Panc1 (cell line): Measurements from ENCODE around the gene ATP11A. TPM values are rescaled to one million over a fixed set of nuclear protein-coding genes. Genes with fewer than 3 reads are reported as not detected.

Source experiments
- ATAC-seq: fragments of 200-7000 bp; cut with Tn5 transposase; 2 replicates; pipeline ENCODE4 v1.9.1; 2020; ENCODE audit warnings: mild to moderate bottlenecking, moderate library complexity
- BruUV-seq: library from RNA; stranded (reverse); fragments of 400-500 nt; replicated peaks from 2 replicates; lab custom pipeline; 2021; lab: Mats Ljungman, UMichigan
- CTCF ChIA-PET: fragments of 300-600 bp; sonication (Branson Sonifier 250); formaldehyde crosslinking; loops from one replicate; lab custom pipeline; 2022; ENCODE audit warnings: antibody characterized with exemption; lab: Charles Lee
- POLR2A ChIA-PET: fragments of 300-600 bp; sonication (Branson Sonifier 250); formaldehyde crosslinking; loops from one replicate; lab custom pipeline; 2022; ENCODE audit warnings: antibody characterized with exemption; lab: Charles Lee
- DNase-seq: peaks from one replicate; pipeline ENCODE4 v3.0.0-alpha.2; 2010; ENCODE audit warnings: low read depth, low spot score
- H3K27ac ChIP-seq: 2 replicates; pipeline ENCODE4 v1.5.1; 2011; ENCODE audit warnings: mild to moderate bottlenecking, low read length, inconsistent platforms
- H3K27me3 ChIP-seq: fragments of 200-500 bp; sonication (Bioruptor generic); 2 replicates; pipeline ENCODE4 v1.6.0; 2014; ENCODE audit warnings: low read length, inconsistent platforms; ENCODE audit not compliant: control insufficient read depth, insufficient read depth
- H3K36me3 ChIP-seq: fragments of 200-500 bp; sonication (Bioruptor generic); 2 replicates; pipeline ENCODE4 v1.5.1; 2014; ENCODE audit warnings: inconsistent platforms, mild to moderate bottlenecking, low read length, moderate library complexity; ENCODE audit not compliant: control insufficient read depth, insufficient read depth
- H3K4me1 ChIP-seq: 2 replicates; pipeline ENCODE4 v1.5.1; 2011; ENCODE audit warnings: inconsistent platforms, mild to moderate bottlenecking, low read length, moderate library complexity; ENCODE audit not compliant: control insufficient read depth, insufficient read depth
- H3K4me3 ChIP-seq, 2 experiments: 2 replicates each; pipeline ENCODE4 v1.5.1; 2011 to 2012; ENCODE audit warnings: low read depth in 2 of 2, low read length in 2 of 2, mild to moderate bottlenecking in 2 of 2, inconsistent platforms in 1 of 2, moderate library complexity in 1 of 2
- H3K9me3 ChIP-seq: fragments of 200-500 bp; sonication (Bioruptor generic); 2 replicates; pipeline ENCODE4 v1.5.1; 2014; ENCODE audit warnings: low read depth, mild to moderate bottlenecking, inconsistent platforms, low read length, moderate library complexity; ENCODE audit not compliant: control insufficient read depth, insufficient read depth
- CTCF ChIP-seq: fragments of 450-650 bp; IDR thresholded peaks from 2 replicates; pipeline ENCODE4 v1.5.1; 2017; ENCODE audit warnings: mild to moderate bottlenecking
- POLR2AphosphoS5 ChIP-seq: IDR thresholded peaks from 2 replicates; pipeline ENCODE4 v1.6.1; 2012; ENCODE audit warnings: mild to moderate bottlenecking, low read depth, low read length, moderate library complexity
- REST ChIP-seq, 2 experiments: IDR thresholded peaks; 2 replicates each; pipeline ENCODE4 v1.6.1; 2011 to 2012; ENCODE audit warnings: low read depth in 2 of 2, control low read depth in 1 of 2, low read length in 1 of 2, mild to moderate bottlenecking in 1 of 2, moderate library complexity in 1 of 2; ENCODE audit not compliant: insufficient read depth in 1 of 2
- SIN3A ChIP-seq: IDR thresholded peaks from 2 replicates; pipeline ENCODE4 v1.6.1; 2012; ENCODE audit warnings: low read depth, mild to moderate bottlenecking, low read length, moderate library complexity, borderline replicate concordance; ENCODE audit not compliant: insufficient read depth
- TCF7L2 ChIP-seq: IDR thresholded peaks from 2 replicates; pipeline ENCODE4 v1.6.1; 2011; ENCODE audit warnings: mild to moderate bottlenecking, low read depth, low read length, inconsistent platforms
- in situ Hi-C: cut with HindIII; loops from 2 replicates; pipeline ENCODE4 v1.10.0; 2016; ENCODE audit warnings: low sequenced_read_pairs, low pct_unique_long_range_greater_than_20kb
- intact Hi-C: fragments of 100-400 bp; cut with micrococcal nuclease; formaldehyde crosslinking; loops from one replicate; pipeline ENCODE4 v1.10.0; 2022; ENCODE audit not compliant: unreplicated experiment
- total RNA-seq: library from RNA; stranded (reverse); gene quantifications from one replicate; pipeline ENCODE4 v1.2.1, GENCODE V29; 2021; ENCODE audit not compliant: unreplicated experiment

ATP11A gene
- total RNA-seq, 1 experiment from 2014 or later: 85.8 TPM

DNA sequence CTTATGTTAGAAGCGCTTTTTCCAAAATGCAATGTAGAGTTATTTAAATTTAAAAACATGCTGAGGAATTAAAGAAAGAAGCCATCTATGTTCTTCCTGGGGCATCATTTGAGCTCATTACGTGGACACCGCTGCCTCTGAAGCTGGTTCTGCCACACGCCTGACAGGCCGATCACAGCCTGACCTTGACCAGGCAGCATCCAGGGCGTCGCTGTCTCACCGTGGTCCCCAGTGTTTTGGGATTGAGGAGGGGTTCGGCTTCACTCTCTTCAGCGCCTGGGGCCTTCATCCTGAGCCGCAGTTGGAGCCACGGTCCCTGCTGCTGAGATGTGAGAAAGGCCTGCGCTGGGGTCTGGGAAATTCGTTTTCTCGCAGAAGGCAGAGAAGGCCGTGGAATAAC lies 64.0 kb downstream of the ATP11A start:
- no peak for DNase-seq
- intact Hi-C loops (no loop called here), in situ Hi-C loops (no loop called here)
- POLR2A ChIA-PET: no interaction called here
- Histone ChIP-seq H3K27ac (no peak overlapping the region), H3K4me3 (no peak overlapping the region), H3K36me3 (no peaks in the 10 kb centered on the region), H3K4me1 (peaks cover 3% of the 10 kb centered on the region; the same call in 1 of the 2 replicates), H3K9me3 (no peaks in the 10 kb centered on the region), H3K27me3 (no peaks in the 10 kb centered on the region)
- CTCF ChIA-PET: no interaction called here
- no TSS peak for BruUV-seq
- no peak for ATAC-seq
- TF ChIP-seq REST (IDR thresholded peaks at IDR 0.05; ENCODE audit: insufficient read depth in 1 of 2, low read depth in 2 of 2, low read length in 1 of 2): no peak

GRCh38 chr13:112754281-112755025 lies 64.6 kb downstream of the ATP11A start:
- no peak for ATAC-seq

More at GRCh38 chr13:112754281-112755025, 64.6 kb downstream of the ATP11A start:
- Histone ChIP-seq H3K4me1 (peaks cover 5% of the 10 kb centered on the region), H3K27ac (no peak overlapping the region), H3K4me3 (no peak overlapping the region), H3K36me3 (no peaks in the 10 kb centered on the region), H3K9me3 (no peaks in the 10 kb centered on the region), H3K27me3 (no peaks in the 10 kb centered on the region)
- BruUV-seq: no TSS peak
- intact Hi-C loops: no loop called here
- in situ Hi-C loops: no loop called here
- POLR2A ChIA-PET: no interaction called here
- DNase-seq: no peak
- CTCF ChIA-PET: no interaction called here
- TF ChIP-seq TCF7L2: no peak
- no peak for TF ChIP-seq REST (IDR thresholded peaks at IDR 0.05; ENCODE audit: insufficient read depth in 1 of 2, low read depth in 2 of 2, low read length in 1 of 2)
- TF ChIP-seq POLR2AphosphoS5: no peak
- no peak for TF ChIP-seq CTCF
- no peak for TF ChIP-seq SIN3A
